Posterior cingulate gyrus (tissue), 11 donors: ENCODE data around the gene VAPB.

Experiments
- DNase-seq, 10 donors: peaks; one replicate each; pipeline versions ENCODE4 v3.0.0 to v3.0.0-alpha.2; 2020 to 2021; ENCODE audit warnings: mixed read lengths in 3 of 10
- intact Hi-C: fragments of 100-400 bp; cut with DNase I; formaldehyde crosslinking; loops from one replicate; pipeline ENCODE4 v1.15.1; 2023

The VAPB gene

DNA sequence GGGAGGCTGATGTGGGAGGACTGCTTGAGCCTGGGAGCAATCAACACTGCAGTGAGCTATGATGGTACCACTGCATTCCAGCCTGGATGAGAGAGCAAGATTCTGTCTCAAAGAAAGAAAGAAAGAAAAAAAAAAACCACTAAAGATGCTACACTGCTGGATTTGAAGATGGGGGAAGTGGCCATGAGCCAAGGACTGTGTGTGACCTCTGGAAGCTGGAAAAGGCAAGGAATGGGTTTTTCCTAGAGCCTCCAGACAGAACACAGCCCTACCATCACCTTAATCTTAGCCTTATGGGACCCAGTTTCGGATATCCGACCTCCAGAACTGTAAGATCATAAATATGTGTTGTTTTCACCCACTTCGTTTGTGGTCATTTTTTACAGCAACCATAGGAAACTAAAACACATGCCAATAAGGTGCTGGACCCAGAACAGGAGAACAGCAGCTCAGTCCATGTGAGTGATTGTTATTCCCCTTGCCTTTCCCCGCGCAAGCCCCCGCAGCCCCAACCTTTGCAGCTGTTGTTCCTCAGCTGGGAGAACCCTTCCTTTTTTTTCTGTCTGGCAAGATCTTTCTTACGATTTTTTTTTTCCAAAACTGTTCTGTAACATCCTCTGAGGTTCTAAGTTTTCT lies 11.1 kb upstream of the VAPB start:
- DNase-seq, result no peak

DNA sequence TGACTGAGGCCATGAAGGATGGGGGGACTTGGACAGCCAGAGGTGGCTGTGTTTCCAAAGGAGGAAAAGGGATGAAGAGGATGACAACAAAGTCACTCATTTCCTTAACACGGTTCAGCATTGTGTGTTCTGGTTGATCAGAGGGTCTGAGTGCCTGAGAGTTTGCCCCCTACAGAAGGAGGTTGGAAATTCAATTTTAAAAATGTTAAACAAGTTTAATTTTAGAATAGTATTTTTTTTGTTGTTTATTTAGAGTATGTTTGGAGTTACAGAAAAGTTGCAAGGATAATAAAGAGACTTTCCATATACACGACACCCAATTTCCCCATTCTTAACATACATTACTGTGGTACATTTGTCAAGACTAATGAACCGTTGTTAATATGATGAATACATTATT lies 10.3 kb upstream of the VAPB start:
- DNase-seq, result no peak
- intact Hi-C loops, result no loop called here

More for the DNA sequence above, 11.1 kb upstream of the VAPB start:
- intact Hi-C loops, result no loop called here

DNA sequence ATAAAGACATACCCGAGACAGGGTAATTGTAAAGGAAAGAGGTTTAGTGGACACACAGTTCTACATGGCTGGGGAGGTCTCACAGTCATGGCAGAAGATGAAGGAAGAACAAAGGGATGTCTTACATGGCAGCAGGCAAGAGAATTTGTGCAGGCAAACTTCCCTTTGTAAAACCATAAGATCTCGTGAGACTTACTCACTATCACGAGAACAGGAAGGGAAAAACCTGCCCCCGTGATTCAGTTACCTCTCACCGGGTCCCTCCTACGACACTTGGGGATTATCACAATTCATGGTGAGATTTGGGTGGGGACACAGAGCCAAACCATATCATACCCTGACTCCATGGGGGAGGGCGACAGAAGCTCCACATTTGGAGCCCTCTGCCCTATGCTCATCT lies 7.4 kb upstream of the VAPB start:
- intact Hi-C loops, result loop anchor here (10.0 kb wide), 1 partner anchor 273 kb away; the partner anchor contains the start of gene STX16
- no peak for DNase-seq

DNA sequence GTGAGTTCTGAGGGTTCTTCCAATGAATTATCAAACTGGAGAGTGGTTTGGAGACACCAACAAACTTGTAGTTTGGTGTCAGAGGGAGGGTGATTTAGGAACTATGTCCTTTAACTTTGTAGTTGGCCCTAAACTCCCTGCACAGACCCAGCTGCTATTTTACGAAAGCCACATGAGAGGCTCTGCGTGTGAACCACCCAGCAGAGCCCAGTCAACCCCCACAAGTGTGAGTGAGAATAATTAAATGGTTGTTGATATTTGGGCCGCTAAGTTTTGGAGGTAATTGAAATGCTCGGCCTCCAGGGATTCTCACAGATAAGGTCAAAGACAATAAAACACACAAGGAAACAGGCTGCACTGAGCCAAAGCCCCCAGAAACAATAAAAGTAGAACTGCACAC lies 6.9 kb upstream of the VAPB start:
- no peak for DNase-seq
- intact Hi-C loops, result loop anchor here (10.0 kb wide), 1 partner anchor 273 kb away; the partner anchor contains the start of gene STX16

DNA sequence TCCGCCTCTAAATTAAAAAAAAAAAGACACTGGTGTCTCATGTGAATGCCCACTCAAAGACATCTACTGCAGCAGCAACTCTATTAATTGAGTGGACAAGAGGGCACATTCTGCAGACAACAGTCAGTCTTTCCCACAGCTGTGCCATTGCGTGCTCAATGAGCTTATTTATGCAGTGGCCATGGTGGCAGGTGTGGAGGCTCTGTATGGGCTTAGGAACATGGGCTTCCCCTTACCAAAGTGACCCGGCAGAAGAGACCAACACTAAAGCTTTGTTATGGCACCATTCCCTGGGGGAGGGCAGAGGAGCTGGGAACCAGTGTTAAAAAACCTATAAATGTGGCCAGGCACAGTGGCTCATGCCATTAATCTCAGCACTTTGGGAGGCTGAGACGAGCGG lies 4.2 kb upstream of the VAPB start:
- intact Hi-C loops, result loop anchor here (5.0 to 10.0 kb wide), 2 partner anchors 78 to 270 kb away; partner anchors contain the start of genes RAB22A and STX16
- DNase-seq, result no peak

DNA sequence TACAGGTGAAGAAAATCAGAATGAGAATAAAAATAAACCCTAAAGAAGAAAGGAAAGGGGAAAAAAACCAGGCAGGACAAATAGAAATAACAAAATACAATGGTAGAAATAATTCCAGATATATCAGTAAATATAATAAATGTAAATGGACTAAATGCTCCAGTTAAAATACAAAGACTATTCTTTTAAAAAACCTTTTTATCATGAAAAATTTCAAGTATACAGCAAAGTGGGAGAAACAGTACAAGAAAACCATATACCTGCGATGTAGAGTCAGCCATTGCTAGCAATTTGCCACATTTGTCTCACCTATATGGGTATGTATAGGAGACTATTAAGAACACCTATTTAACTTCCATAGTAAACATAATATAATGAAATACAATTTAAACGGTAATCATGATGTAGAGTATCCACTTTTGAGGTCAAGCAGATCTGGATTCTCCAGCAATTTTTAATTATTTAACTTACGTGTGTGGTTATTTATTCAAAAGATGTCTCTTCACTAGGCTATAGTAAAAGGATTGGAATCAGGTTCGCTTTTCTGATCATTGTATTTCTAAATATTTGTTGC lies 914 bp upstream of the VAPB start:
- no peak for DNase-seq
- intact Hi-C loops, result loop anchor here (5.0 to 10.0 kb wide), 2 partner anchors 81 to 267 kb away; partner anchors contain the start of genes RAB22A and STX16

DNA sequence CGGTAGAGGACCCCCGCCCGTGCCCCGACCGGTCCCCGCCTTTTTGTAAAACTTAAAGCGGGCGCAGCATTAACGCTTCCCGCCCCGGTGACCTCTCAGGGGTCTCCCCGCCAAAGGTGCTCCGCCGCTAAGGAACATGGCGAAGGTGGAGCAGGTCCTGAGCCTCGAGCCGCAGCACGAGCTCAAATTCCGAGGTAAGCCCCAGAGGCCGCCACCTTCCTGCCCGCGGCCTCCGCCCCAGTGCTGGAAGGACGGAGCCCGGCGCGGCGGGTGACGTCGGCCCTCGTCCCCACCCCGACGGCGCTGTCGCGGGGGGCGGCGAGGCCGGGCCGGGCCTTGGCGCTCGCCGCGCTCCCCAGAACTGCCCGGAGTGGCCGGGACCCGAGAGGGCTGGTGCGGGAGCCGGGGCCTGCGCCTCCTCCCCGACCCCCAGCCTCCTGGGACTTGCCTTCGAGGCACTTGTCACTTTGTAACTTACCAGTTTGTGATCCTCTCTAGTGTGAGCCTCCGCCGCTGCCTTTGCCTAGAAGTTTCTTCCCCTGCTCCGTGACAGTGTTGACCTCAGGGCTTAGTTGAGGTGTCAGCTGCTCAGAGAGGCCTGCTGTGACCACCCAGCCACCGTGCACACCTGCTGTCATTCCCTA lies 417 bp downstream of the VAPB start:
- intact Hi-C loops, result loop anchor here (5.0 to 10.0 kb wide), 2 partner anchors 82 to 265 kb away; partner anchors contain the start of genes RAB22A and STX16

DNA sequence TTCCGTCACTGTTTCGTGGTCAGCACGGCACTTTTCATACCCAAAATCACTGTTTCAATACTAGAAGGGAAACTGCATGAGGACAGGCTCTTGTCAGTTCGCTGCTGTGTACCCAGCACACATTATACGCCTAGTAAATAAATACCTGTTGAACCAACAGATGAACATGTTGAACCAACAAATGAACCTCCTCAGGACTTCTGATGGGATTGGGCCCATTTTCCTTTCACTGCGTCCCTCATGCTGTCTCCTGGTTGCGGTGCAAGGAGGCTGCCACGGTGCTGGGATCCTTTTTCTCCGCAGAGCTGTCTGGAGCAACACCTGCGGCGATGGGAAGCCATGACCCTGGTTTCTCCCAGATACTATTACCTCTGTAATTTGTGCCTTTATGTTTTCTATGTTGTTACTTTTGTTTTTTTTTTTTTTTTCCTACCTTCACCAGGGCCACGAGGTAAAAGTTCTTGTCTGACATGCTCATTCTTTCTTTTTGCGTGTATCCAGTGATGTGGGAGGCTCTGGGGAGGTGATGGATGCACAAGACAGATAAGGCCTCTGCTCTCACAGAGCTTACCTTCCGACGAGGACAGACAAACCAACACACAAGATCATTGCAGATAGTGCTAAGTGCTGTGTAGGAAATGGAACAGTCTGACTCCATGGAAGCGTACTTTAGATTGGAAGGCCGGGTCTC lies 1.1 kb downstream of the VAPB start:
- intact Hi-C loops, result loop anchor here (5.0 to 10.0 kb wide), 2 partner anchors 83 to 265 kb away; partner anchors contain the start of genes RAB22A and STX16
- DNase-seq, result no peak

More for the DNA sequence above, 417 bp downstream of the VAPB start:
- peak in 1 of 10 donors; percentile 17 for DNase-seq

DNA sequence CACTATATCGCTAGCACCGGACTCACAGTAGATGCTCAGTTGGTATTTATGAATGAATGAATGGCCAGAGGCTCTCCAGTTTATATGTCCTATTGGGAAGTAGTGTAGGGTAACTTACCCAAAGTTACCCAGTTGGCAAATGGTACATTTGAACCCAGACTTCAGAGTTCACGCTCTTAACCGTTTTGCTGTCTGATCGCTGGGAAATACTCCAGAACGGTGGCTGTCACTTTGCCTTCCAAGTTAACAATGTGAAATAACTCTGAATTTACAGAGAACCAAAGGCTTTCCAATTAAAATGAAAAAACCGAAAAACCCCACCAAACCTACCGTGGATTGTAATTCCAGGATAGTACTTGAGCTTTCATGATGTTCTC lies 1.6 kb downstream of the VAPB start:
- DNase-seq, result no peak
- intact Hi-C loops, result no loop called here

DNA sequence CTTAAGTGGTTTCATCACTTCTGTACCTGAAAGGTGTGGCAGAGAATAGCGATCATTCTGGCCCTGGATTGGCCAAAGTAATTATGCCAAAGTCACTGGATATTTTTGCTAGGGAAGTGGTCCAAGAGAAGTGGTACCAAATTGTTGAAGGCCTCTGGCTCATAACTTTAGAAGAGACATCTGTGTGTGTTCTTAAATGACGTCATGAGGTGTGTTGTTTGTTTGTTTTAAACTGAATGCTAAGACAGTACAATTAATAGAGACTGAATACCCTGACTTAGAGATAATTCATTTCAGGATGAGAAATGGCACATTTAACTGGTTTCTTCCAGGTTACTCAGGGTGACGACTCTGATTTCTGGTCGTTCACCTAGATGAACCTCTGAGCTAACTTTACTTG lies 3.3 kb downstream of the VAPB start:
- intact Hi-C loops, result no loop called here
- no peak for DNase-seq

DNA sequence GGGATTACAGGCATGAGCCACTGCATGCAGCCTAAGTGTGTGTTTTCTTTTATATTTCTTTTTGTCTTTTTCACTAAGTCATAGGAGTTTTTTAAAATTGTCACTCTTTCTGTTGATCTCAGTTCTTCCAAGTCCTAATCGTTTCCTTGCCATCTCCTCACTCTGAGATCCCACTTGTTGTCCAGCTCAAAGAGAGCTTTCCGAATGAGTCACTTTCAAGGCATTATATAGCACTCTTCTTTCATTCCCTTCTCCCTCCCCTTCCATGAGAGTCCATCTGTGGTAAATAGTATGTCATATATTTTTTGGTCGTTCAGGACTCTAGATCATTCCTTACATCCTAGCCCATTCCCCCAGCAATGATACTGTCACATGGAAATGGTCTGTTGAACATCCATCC lies 4.3 kb downstream of the VAPB start:
- intact Hi-C loops, result no loop called here
- no peak for DNase-seq

DNA sequence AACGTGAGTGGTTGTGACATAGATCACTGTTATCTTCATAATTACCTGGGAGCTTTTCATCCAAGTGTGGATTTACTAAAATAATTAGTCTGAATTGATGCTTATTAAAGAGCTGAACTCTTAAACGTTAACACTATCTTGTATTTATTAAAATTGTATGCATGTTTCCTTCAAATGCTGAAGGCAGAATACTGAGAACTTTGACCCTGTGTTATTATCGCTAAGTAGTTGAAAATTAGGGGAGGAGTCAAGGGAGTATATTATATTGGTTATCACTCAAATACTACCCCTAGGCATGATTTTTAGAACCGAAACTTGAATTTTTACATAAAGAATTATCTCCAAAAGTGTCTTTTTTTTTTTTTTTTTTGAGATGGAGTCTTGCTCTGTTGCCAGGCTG lies 5.8 kb downstream of the VAPB start:
- intact Hi-C loops, result no loop called here
- DNase-seq, result no peak

DNA sequence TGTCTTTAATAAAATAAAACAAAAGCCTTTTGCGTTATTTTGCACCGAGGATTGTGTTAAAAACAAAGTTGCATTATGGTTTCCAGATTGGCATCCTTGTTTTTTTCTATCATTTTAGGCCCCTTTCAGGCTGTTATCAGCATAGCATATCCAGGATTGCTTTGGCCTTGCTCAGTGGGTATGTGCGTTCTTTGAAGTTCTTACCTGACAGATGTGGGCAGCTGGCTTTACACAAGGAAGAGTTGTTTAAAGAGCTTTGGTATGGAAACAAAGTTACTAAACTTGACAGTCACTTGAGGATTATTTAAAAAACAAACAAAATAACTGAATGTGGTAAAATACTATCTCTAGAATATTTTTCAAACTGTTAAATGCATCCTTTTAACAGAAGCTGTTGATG lies 6.6 kb downstream of the VAPB start:
- intact Hi-C loops, result no loop called here
- DNase-seq, result no peak

DNA sequence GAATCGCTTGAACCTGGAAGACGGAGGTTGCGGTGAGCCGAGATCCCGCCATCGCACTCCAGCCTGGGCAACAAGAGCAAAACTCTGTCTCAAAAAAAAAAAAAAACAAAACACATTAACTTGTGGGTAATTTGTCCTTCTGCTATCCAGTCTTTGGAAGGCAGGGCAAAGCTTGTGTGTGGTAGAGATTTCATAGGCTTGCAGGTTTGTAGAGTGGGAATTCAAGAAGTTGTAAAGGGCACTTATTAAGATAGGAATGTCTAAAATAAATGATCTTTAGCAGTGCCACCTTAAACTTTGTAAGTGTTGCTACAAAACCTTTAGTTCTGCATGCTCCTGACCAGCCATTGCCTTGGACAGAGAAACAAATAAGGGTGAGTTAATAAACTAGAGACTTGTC lies 8.4 kb downstream of the VAPB start:
- no peak for DNase-seq
- intact Hi-C loops, result no loop called here

DNA sequence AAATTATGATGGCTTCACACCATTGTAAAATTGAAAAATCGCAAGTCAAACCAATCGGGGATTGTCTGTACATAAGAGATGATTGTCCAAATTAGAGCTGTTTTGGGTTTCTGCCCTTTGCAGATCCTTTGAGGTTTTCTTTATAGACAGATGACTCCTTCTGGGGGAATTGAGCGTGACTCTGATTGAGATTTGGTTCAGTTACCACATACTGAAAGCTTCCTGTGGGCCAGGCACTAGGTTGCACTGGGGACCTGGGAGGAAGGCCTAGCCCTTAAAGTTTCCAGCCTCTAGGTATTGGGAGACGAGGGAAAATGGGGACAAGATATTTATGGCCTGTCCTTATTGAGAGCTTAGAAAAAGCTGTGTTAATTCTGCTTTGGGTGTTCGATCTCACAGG lies 9.2 kb downstream of the VAPB start:
- no peak for DNase-seq
- intact Hi-C loops, result no loop called here

DNA sequence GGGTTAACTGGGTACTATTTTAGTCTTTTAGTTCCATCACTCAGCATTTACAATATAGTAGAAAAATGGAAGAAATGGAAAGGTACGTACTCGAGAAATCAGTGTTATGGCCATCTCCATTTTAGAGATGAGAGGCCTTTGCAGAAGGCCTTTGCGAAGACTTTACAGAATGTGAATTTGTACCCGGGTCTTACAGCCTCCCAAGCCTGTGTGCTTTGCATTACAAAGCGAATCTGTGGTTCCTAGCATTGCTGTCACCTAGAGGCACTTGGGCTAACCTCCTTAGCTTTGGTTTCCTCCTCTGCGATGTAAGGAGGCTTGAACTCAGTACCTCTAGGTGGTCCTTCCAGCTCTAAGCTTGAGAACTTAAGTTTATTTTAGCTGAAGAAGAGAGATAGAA lies 10.9 kb downstream of the VAPB start:
- intact Hi-C loops, result no loop called here
- DNase-seq, result no peak

DNA sequence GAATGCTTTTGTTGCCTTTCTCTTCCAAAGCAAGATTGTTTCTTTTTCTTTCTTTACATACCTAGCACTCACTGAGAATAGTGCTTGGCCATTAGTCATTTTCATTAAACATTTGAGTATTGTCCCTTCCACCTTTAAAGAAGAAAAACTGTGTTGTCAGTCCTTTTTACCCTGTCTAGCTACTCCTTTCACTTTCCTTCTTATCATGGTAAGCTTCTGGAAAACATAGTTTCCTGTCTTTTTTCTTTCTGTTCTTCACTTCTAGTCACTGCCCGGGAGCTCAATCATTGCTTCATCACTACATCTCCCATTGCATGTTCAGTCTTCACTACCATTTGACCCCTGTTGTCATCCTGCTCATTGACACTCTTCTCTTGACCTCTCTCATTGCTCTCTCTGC lies 12.1 kb downstream of the VAPB start:
- intact Hi-C loops, result no loop called here
- DNase-seq, result no peak

DNA sequence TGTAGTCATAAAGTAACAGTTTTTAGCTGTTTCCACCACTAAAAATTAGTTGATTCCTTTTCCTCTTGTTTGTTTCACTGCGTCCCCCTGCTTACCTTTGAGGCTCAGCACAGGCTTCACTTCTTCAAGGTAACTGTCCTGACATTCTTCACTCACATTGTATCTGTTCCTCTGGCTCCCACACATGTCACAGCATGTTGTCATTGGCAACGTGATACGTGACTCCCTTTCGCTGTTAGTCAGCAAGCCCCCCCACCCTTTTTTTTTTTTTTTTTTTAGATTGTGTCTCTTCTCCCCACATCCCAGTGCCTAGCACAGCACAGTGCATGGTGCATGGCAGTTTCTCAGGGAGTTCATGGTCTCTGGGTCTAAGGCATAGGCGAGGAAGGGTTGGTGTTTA lies 13.3 kb downstream of the VAPB start:
- intact Hi-C loops, result no loop called here
- DNase-seq, result no peak

DNA sequence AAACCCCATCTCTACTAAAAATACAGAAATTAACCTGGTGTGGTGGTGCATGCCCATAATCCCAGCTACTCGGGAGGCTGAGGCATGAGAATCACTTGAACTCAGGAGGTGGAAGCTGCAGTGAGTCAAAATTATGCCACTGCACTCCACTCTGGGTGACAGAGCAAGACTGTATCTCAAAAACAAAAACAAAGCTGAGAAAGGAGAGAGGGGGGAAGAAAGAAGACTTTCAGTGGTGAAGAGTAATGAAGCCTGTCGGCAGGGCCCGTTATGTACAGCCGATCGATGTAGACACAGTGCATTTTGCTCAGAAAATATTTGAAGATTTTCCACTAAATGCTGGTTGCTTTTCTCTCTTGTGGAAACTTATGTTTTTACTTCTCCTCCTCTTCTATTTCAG lies 13.8 kb downstream of the VAPB start:
- intact Hi-C loops, result no loop called here
- no peak for DNase-seq

DNA sequence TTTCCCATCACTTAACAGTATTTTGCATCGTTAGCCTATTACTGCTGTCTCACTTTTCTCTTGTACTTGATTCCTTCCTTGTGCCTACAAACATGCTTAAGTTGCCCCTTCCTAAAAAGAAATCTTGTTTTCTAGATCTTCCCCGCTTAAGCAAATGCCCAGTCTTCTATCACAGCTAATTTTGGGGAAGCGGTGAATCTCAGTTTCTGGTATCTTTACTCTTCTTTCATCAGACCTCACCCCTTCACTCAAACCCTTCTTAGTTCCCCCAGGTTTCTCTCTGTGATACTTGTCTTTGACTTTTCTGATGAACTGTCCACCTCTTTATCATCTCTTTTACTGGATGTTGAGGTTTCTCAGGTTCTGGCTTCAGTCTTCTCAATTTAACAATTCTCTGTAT lies 14.2 kb downstream of the VAPB start:
- intact Hi-C loops, result no loop called here
- DNase-seq, result no peak
